SW480 (cell line): ENCODE data around the gene AK6.
"Not testable (repeated sequence)": the region's sequence is repeated elsewhere in the genome, so short reads cannot be mapped to it uniquely, and the experiment has no call there.

Source experiments
- DNase-seq: peaks from one replicate; pipeline ENCODE4 v3.0.0-alpha.2; 2016; ENCODE audit warnings: low spot score

The AK6 gene

GRCh38 chr5:69369340-69370121, at the start of gene AK6, which contains the start of the genes RAD17 and TAF9:
AK6 (minus strand) TSS chr5:69369520; CDS start chr5:69369490, 30 bp downstream.
RAD17 (plus strand) TSS chr5:69369818; CDS start chr5:69372209, 2,391 bp downstream.
TAF9 (minus strand) TSS chr5:69369520; CDS start chr5:69365737, 3,783 bp downstream.
- peak; percentile 87 for DNase-seq

DNA sequence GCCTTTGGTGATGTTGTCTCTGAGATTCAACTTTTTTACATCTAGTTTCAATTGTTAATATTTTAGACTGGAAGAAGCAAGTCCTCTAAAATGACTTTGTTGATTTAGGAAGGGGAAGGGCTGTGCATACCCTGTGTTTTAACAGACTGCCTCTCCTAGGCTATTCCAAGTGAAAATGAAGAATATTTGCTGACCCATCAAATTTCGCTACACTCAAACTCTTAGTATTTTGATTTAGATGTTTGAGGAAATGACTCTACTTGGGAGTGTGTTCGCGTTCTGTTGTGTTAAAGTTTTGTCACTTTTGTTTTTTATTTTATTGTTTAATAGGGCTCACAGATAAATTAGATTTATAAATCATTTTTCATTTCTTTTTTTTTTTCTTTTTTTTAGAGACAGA, 49.2 kb upstream of the AK6 start:
- no peak for DNase-seq

- DNase-seq: no peak
These were observed 47.4 kb upstream of the AK6 start for GRCh38 chr5:69416699-69417098.

DNA sequence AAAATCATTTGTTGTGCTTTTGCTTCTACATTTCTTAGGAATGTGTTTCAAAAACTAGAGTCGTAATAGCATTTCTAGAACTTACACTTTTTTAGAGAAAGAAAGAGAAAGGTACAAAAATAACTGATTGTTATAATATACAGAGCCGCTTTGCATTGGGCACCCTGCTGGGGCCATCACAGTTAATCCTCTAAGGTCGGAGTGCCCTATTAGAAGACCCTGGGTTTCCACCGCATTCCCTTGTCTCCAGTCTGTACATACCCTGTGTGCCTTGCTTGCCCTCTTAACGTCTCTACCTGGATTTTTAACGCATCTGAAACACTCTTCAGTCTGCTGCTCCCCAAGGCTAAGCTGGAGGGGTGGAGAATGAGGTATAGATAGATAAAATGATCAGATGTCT, 46.9 kb upstream of the AK6 start:
- DNase-seq: peak; percentile 20

DNA sequence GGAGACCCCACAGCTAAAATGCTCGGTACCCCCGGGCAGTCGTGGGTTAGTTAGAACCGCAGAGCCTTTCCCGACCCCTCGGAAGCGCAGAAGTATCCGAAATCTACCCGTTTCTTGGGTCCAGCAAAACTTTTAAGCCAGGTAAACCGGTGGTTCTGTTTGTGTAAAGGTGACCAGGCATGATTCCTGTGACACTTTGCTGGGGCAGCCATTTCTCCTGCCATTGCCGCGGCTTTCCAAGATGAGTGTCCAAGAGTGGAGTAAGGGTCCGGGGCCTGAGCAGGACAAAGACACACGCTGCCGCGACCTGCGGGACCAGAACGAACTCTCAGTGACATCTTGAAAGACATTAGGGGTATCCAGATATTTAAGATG, 46.3 kb upstream of the AK6 start:
- DNase-seq: peak; percentile 34

DNA sequence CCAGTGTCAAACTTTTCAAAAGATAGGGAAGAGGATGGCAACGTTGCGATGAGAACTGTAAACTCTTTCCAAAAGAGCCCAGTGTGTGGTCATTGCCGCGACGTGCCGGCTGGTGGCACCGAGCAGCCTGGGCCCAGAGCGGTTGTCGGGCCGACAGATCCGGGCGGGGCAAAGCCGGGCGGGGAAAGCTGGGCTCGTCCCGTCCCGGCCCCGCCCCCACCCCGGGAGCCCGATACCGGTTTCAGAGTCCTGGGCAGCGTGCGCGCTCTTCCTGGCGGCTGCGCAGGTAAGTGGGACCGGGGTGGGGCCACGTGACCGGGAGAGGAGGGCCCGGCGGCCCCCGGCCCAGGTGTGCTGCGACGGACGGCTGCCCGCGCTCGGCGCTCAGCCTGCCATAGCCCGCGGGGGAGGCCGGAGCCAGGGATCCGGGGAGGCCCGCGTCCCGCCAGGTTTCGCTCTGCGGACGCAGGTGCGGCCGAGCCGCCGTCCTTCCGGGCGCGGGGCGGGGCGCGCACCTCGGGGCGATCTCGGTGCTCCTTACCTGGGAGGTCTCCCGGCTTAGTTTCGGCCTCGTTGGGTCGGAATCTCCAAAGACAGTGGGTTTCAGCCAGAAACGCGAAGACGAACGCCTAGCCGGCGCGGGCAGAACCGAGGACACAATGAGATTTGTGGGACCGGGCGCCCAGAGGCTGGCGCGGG, 45.7 kb upstream of the AK6 start, which contains the start of gene MARVELD2:
Gene MARVELD2, plus strand, starts transcription at position 232 of the 699 bp plus-strand sequence. CDS start 4,270 bp downstream, outside the sequence.
- peak; percentile 92 for DNase-seq

DNA sequence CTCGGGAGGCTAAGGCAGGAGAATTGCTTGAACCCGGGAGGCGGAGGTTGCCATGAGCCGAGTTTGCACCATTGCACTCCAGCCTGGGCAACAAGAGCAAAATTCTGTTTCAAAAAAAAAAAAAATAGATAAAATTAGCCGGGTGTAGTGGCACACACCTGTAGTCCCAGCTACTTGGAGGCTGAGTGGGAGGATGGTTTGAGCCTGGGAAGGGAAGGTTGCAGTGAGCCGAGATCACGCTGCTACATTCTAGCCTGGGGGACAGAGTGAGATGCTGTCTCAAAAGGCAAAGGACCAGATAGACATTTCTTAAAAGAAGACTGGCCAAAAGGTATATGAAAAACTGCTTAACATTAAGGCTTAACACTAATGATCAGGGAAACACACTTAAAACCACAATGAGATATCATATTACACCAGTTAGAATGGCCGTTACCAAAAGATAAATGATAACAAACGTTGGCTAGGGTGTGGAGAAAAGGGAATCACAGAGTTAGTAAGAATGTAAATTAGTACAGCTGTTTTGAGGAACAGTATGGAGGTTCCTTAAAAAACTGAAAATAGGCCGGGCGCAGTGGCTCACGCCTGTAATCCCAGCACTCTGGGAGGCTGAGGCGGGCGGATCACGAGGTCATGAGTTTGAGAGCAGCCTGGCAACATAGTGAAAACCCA, 35.5 kb upstream of the AK6 start:
- DNase-seq: peak; percentile 4

DNA sequence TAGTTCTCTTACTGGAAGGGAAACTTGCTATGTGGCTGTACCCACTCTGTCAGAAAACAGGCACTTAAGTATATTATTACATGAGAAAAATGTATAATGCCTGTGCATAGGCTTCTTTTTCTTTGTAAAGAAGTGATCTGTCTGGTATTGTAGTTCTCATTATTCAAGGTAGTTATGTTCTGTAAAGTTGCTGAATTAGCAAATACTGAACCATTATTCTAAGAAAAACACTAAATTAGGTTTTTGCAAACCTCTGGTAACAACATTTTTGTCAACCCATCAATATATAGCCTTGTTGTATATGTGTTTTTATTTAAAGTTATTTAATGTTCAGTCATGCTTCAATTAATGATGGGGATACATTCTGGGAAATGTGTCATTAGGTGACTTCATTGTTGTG, 9.1 kb upstream of the AK6 start:
- no peak for DNase-seq

DNA sequence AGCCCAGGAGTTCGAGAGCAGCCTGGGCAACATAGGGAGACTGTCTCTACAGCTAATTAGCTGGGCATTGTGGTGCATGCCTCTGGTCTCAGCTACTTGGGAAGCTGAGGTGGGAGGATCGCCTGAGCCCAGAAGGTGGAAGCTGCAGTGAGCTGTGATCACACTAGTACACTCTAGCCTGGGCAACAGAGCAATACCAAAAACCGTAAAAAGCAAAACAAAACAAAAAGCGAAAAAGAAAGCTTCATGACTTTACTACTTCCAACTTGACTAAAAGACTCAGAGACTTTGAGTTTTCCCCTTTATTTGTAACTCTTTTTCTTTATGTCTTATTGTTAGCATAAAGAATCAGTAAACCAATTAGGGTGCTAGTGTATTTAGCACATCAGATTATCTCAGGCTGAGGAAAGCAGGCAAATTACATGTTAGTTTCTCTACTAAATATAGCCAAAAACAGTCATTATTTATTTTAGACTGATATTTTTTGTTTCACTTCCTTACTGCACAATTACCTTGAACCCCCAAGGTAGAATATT, 5.7 kb upstream of the AK6 start:
- no peak for DNase-seq

DNA sequence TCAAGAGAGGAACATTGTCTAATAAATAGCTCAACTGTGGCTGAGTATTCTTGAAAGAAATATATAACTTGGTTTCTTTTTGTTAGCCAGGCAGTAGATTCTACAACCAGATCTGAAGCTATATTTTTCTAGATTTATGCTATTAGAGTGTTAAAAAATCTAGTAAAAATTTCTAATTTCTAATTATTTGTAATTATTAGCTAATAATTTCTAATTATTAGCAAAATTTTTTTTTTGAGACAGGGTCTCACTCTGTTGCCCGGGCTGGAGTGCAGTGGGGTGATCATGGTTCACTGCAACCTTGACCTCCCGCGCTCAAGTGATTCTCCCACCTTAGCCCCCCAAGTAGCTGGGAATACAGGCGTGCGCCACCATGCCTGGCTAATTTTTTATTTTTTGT, 3.1 kb upstream of the AK6 start:
- DNase-seq: no peak

- not testable (repeated sequence) for DNase-seq
These were observed 1.0 kb upstream of the AK6 start for GRCh38 chr5:69370335-69370734.

- peak; percentile 33 for DNase-seq
These were observed 621 bp downstream of the AK6 start for GRCh38 chr5:69368458-69369339.

DNA sequence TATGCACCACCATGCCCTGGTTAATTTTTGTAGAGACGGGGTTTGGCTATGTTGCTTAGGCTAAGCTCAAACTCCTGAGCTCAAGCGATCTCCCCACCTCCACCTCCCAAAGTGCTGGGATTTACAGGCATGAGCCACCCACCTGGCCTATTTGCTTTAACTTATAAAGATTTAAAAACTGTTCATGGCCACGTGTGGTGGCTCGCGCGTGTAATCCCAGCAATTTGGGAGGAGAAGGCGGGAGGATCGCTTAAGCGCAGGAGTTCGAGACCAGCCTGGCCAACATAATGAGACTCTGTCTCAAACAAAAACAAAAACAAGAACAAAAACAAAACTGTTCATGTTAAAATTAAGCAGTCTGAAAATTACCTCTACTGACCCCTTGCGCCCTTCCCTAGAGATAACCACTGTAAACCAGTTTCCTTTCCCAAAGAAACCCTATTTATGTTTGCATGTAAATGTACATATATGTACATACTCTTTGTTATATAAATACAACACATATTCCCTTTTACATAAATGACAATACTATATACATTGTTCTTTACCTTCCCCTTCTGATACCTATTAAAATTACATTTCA, 1.5 kb downstream of the AK6 start:
- no peak for DNase-seq

GRCh38 chr5:69364850-69365249, 4.5 kb downstream of the AK6 start:
- DNase-seq: no peak

DNA sequence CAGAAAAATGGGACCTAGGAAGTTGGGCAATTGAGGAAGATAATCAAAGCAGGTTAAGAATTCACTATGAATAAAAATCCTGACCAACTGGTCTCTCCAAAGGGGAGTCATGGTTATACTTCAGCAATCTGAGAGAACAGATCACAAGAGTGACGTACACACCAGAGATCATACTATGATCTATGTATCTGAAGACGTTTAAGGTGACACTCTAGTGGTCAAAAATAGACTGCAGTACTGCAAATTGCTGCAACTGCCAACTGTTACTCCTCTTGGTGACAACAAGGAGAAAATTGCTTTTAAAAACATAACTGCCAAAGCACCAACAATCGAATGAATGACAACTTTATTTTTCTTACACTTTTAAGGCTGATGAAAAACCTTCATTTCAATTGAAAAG, 4.9 kb downstream of the AK6 start:
- DNase-seq: peak; percentile 31

DNA sequence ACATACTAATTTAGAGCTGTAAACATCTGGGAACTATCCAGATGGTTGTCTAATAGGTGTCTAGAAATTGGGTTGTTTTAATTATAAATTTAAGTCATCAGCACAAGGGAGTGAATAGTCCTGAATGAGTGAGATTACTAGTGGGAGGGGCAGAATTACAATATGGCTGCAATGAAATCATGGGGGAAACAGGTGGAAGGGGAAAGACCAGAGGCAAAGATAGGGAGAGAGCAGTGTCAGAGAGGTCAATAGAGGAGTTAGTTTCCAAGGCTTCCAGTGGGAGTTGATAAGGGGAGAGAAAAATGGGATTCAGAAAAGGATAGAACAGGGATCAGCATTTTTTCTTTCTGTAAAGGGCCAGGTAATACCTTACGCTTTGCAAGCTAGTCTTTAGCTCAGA, 8.9 kb downstream of the AK6 start:
- DNase-seq: no peak

GRCh38 chr5:69359699-69360098, 9.6 kb downstream of the AK6 start:
- no peak for DNase-seq

- no peak for DNase-seq
These were observed 18.7 kb downstream of the AK6 start for GRCh38 chr5:69350664-69351063.

- no peak for DNase-seq
These were observed 26.2 kb downstream of the AK6 start for GRCh38 chr5:69343083-69343482.

DNA sequence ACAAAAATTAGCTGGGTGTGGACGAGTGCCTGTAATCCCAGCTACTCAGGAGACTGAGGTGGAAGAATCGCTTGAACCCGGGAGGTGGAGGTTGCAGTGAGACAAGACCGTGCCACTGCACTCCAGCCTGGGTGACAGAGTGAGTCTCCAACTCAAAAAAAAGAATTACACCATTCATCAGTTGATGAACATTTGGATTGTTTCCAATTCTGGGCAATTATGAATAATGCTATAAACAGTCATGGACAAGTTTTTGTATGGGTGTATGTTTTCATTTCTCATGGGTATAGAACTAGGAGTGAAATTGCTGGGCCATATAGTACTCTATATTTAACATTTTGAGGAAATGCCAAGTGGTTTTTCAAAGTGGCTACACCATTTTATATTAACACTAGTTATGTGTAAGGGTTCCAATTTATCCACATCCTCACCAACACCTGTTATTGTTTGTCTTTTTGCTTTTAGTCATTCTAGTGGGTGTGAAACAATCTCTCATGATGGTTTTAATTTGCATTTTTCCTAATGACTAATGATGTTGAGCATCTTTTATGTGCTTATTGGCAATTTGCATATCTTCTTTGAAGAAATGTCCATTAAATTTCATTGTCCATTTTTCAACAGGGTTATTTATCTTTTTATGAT, 27.7 kb downstream of the AK6 start:
- no peak for DNase-seq
